GM12878 (cell line): Measurements from ENCODE around the gene RALB. TPM values are rescaled to one million over a fixed set of nuclear protein-coding genes. Genes with fewer than 3 reads are reported as not detected.

Experiments used
- ATAC-seq: fragments of 200-7000 bp; cut with Tn5 transposase; 3 replicates; pipeline ENCODE4 v1.9.1; 2020; ENCODE audit warnings: mild to moderate bottlenecking, moderate library complexity
- BruUV-seq: library from RNA; stranded (reverse); fragments of 400-500 nt; replicated peaks from 2 replicates; lab custom pipeline; 2021; lab: Mats Ljungman, UMichigan
- CTCF ChIA-PET: fragments of 300-600 bp; sonication (Branson Sonifier 250); formaldehyde crosslinking; extraction: SDS; loops from one replicate; lab custom pipeline; 2021; ENCODE audit warnings: inconsistent platforms; lab: Yijun Ruan, JAX
- POLR2A ChIA-PET: fragments of 350-600 bp; formaldehyde crosslinking; extraction: SDS; loops from one replicate; lab custom pipeline; 2021; ENCODE audit warnings: inconsistent platforms; lab: Charles Lee
- RAD21 ChIA-PET: fragments of 300-600 bp; sonication (Branson Sonifier 250); formaldehyde crosslinking; loops from one replicate; lab custom pipeline; 2023; ENCODE audit warnings: antibody characterized with exemption; ENCODE audit not compliant: unreplicated experiment; lab: Charles Lee
- SMC1A ChIA-PET: fragments of 300-600 bp; sonication (Branson Sonifier 250); formaldehyde crosslinking; loops from one replicate; lab custom pipeline; 2023; ENCODE audit not compliant: unreplicated experiment, uncharacterized antibody; lab: Charles Lee
- DNase-seq: peaks from one replicate; pipeline ENCODE4 v3.0.0-alpha.2; 2011; ENCODE audit warnings: low read depth, low spot score
- FAIRE-seq: peaks from 3 replicates; lab custom pipeline; 2011; peaks lifted over from hg19 to GRCh38; lab: Jason Lieb, UNC
- H2AFZ ChIP-seq: 2 replicates; pipeline ENCODE4 v1.6.0; 2011; ENCODE audit warnings: low read depth, low read length, control low read depth; ENCODE audit not compliant: control insufficient read depth
- H3K27ac ChIP-seq: 2 replicates; pipeline ENCODE4 v1.5.1; 2011; ENCODE audit warnings: control low read depth; ENCODE audit not compliant: control insufficient read depth, insufficient read depth
- H3K27me3 ChIP-seq, 2 experiments: replicated peaks in 1 of 2; 2 replicates each; pipeline versions ENCODE4 v1.6.0 to v1.6.1; 2011; ENCODE audit warnings: low read length in 1 of 2; ENCODE audit not compliant: control insufficient read depth in 2 of 2, insufficient read depth in 2 of 2
- H3K36me3 ChIP-seq, 2 experiments: 2 replicates each; pipeline ENCODE4 v1.5.1; 2011; ENCODE audit warnings: low read length in 1 of 2; ENCODE audit not compliant: control insufficient read depth in 2 of 2, insufficient read depth in 2 of 2
- H3K4me1 ChIP-seq: 2 replicates; pipeline ENCODE4 v1.6.1; 2011; ENCODE audit warnings: mild to moderate bottlenecking, low read length, moderate library complexity, mixed read lengths; ENCODE audit not compliant: control insufficient read depth, insufficient read depth
- H3K4me2 ChIP-seq: 2 replicates; pipeline ENCODE4 v1.6.0; 2011; ENCODE audit warnings: control low read depth; ENCODE audit not compliant: control insufficient read depth, insufficient read depth
- H3K4me3 ChIP-seq: fragments of 200-600 bp; sonication (generic); 2 replicates; pipeline ENCODE4 v1.5.1; 2016
- H3K79me2 ChIP-seq: 2 replicates; pipeline ENCODE4 v1.6.0; 2011; ENCODE audit warnings: low read length; ENCODE audit not compliant: control insufficient read depth, insufficient read depth
- H3K9ac ChIP-seq: 2 replicates; pipeline ENCODE4 v1.8.0; 2011; ENCODE audit warnings: low read length, control low read depth, mixed read lengths; ENCODE audit not compliant: control insufficient read depth, insufficient read depth
- H3K9me3 ChIP-seq: replicated peaks from 3 replicates; pipeline ENCODE4 v1.5.1; 2011; ENCODE audit warnings: mild to moderate bottlenecking, low read length; ENCODE audit not compliant: control insufficient read depth, insufficient read depth
- H4K20me1 ChIP-seq: 2 replicates; pipeline ENCODE4 v1.6.0; 2011; ENCODE audit not compliant: control insufficient read depth, insufficient read depth
- WGBS: methylation state at CpG from one replicate; pipeline ENCODE4 v1.1.6; 2016; ENCODE audit warnings: low lambda C conversion rate; ENCODE audit not compliant: insufficient replicate concordance, insufficient coverage; ENCODE audit errors: missing lambda C conversion rate; 5-methylcytosine and 5-hydroxymethylcytosine counted together
- in situ Hi-C: fragments of 300-500 bp; cut with MboI; formaldehyde crosslinking; loops from 9 replicates; pipeline ENCODE4 v1.14.3; 2018; ENCODE audit warnings: mixed read lengths
- intact Hi-C: fragments of 100-400 bp; cut with micrococcal nuclease; formaldehyde crosslinking; loops from one replicate; pipeline ENCODE4 v1.14.2; 2022; ENCODE audit not compliant: unreplicated experiment
- polyA plus RNA-seq, 11 experiments: library from polyadenylated mRNA; depleted of rRNA in 4 of 11; unstranded in 6 of 11; stranded (reverse) in 5 of 11; fragments of >200 nt; fragmentation: Nextera tagmentation in 4 of 11; fragmentation: Illumina TruSeq in 1 of 11; extraction: Ambion mirVana in 4 of 11; extraction: Trizol in 1 of 11; gene quantifications; 1 replicate in 1 of 11; 2 replicates in 10 of 11; pipeline versions ENCODE4 v1.2.1 to v1.2.3, GENCODE V29; 2011 to 2016; ENCODE audit warnings: inconsistent platforms in 2 of 11, missing spikeins in 2 of 11, low read depth in 1 of 11
- total RNA-seq, 4 experiments: library from RNA; depleted of rRNA in 3 of 4; stranded (reverse); fragments of >200 nt in 3 of 4; fragmentation: Illumina TruSeq in 1 of 4; extraction: Trizol in 1 of 4; gene quantifications; 2 replicates each; pipeline versions ENCODE4 v1.2.1 to v1.2.3, GENCODE V29; 2013 to 2021
- TF ChIP-seq, protein P1 (sequence below): fragments of 450-650 bp; IDR thresholded peaks from 2 replicates; pipeline ENCODE4 v1.6.1; 2017; ENCODE audit warnings: mild to moderate bottlenecking, moderate library complexity
- TF ChIP-seq, protein P2 (sequence below), 3 experiments: IDR thresholded peaks in 2 of 3; conservative IDR thresholded peaks in 1 of 3; 2 replicates each; pipeline ENCODE4 v1.5.1; 2011; ENCODE audit warnings: low read depth in 3 of 3, low read length in 3 of 3, mild to moderate bottlenecking in 3 of 3, control low read depth in 2 of 3, moderate library complexity in 2 of 3, inconsistent platforms in 1 of 3, mixed read lengths in 1 of 3; ENCODE audit not compliant: control insufficient read depth in 2 of 3, insufficient read depth in 1 of 3; ENCODE audit errors: extremely low read depth in 1 of 3

RALB gene
- total and polyA plus RNA-seq, 10 of the 15 experiments (the other 5 are each of a cell fraction or from before 2014, with no cell fraction given): 8.3 to 54.0 (median 24.2) TPM

DNA sequence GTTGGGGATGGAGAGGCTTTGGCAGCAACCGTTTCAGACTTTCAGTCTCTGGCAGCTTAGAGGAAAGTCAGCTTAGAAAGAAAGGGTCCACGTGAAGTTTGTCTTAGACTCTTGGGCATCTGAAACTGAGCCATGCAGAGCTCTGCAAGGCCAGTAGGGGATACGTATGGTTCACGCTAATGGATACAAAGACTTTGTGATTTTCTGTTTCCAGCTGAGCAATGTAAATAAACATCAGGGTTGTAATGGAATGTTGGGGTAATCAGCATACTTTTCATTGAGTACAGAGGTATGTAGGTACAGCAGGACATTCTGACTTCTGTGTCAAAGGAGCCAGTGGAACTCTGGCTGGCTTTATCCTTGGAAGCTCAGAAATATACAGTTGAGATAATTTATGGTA lies 31.0 kb downstream of the RALB start:
- no TSS peak for BruUV-seq
- H3K79me2 ChIP-seq: no peaks in the 10 kb centered on the region; the same call in none of the 2 replicates
- in situ Hi-C loops: no loop called here
- TF ChIP-seq, protein P1, sequence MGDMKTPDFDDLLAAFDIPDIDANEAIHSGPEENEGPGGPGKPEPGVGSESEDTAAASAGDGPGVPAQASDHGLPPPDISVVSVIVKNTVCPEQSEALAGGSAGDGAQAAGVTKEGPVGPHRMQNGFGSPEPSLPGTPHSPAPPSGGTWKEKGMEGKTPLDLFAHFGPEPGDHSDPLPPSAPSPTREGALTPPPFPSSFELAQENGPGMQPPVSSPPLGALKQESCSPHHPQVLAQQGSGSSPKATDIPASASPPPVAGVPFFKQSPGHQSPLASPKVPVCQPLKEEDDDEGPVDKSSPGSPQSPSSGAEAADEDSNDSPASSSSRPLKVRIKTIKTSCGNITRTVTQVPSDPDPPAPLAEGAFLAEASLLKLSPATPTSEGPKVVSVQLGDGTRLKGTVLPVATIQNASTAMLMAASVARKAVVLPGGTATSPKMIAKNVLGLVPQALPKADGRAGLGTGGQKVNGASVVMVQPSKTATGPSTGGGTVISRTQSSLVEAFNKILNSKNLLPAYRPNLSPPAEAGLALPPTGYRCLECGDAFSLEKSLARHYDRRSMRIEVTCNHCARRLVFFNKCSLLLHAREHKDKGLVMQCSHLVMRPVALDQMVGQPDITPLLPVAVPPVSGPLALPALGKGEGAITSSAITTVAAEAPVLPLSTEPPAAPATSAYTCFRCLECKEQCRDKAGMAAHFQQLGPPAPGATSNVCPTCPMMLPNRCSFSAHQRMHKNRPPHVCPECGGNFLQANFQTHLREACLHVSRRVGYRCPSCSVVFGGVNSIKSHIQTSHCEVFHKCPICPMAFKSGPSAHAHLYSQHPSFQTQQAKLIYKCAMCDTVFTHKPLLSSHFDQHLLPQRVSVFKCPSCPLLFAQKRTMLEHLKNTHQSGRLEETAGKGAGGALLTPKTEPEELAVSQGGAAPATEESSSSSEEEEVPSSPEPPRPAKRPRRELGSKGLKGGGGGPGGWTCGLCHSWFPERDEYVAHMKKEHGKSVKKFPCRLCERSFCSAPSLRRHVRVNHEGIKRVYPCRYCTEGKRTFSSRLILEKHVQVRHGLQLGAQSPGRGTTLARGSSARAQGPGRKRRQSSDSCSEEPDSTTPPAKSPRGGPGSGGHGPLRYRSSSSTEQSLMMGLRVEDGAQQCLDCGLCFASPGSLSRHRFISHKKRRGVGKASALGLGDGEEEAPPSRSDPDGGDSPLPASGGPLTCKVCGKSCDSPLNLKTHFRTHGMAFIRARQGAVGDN: no peak
- TF ChIP-seq, protein P2, sequence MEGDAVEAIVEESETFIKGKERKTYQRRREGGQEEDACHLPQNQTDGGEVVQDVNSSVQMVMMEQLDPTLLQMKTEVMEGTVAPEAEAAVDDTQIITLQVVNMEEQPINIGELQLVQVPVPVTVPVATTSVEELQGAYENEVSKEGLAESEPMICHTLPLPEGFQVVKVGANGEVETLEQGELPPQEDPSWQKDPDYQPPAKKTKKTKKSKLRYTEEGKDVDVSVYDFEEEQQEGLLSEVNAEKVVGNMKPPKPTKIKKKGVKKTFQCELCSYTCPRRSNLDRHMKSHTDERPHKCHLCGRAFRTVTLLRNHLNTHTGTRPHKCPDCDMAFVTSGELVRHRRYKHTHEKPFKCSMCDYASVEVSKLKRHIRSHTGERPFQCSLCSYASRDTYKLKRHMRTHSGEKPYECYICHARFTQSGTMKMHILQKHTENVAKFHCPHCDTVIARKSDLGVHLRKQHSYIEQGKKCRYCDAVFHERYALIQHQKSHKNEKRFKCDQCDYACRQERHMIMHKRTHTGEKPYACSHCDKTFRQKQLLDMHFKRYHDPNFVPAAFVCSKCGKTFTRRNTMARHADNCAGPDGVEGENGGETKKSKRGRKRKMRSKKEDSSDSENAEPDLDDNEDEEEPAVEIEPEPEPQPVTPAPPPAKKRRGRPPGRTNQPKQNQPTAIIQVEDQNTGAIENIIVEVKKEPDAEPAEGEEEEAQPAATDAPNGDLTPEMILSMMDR (IDR thresholded peaks at IDR 0.05 in 2 of 3, conservative IDR thresholded peaks at IDR 0.05 in 1 of 3; ENCODE audit: control insufficient read depth in 2 of 3, extremely low read depth in 1 of 3, insufficient read depth in 1 of 3, low read depth in 3 of 3, low read length in 3 of 3): peak in 1 of 3 experiments; percentile 6; a peak in 1 of 6 replicates
- RAD21 ChIA-PET: interaction anchor here (1.1 kb wide), 1 partner anchor 31 kb away, joined by 3 read pairs; the partner anchor contains the start of gene RALB
- H3K4me2 ChIP-seq: no peak overlapping the region
- SMC1A ChIA-PET: interaction anchor here (0.7 to 1.8 kb wide), 15 partner anchors 9 to 77 kb away, joined by 3 to 9 read pairs (median 3); partner anchors contain the start of gene RALB
- H2AFZ ChIP-seq: no peak overlapping the region
- intact Hi-C loops: no loop called here
- FAIRE-seq (no peak), DNase-seq (no peak), ATAC-seq (no peak)
- H3K27ac ChIP-seq: no peak overlapping the region
- H4K20me1 ChIP-seq: no peaks in the 10 kb centered on the region
- 95% methylated on average over 4 of the region's 4 CpGs for WGBS
- POLR2A ChIA-PET: interaction anchor here (1.0 to 1.2 kb wide), 4 partner anchors 22 to 51 kb away, joined by 3 to 4 read pairs (median 4); no protein-coding TSS in a partner anchor
- H3K36me3 ChIP-seq: peaks cover 2 to 11% of the 10 kb centered on the region in 2 experiments; a peak in 2 of 4 replicates
- no peak overlapping the region for H3K9ac ChIP-seq
- CTCF ChIA-PET: interaction anchor here (1.1 to 2.5 kb wide), 8 partner anchors 14 to 109 kb away, joined by 3 to 10 read pairs (median 4); no protein-coding TSS in a partner anchor
- no peaks in the 10 kb centered on the region; the same call in 2 of the 3 replicates for H3K9me3 ChIP-seq
- H3K27me3 ChIP-seq: no peaks in the 10 kb centered on the region
- H3K4me1 ChIP-seq: peaks cover 17% of the 10 kb centered on the region
- H3K4me3 ChIP-seq: no peak overlapping the region
